Ishikawa (cell line): ENCODE results near the gene FASTKD2.

Source experiments
- CEBPB ChIP-seq: IDR thresholded peaks from 2 replicates; pipeline ENCODE4 v1.6.1; 2012
- CREB1 ChIP-seq: IDR thresholded peaks from 2 replicates; pipeline ENCODE4 v1.6.1; 2012; ENCODE audit warnings: low read depth
- EGR1 ChIP-seq: IDR thresholded peaks from 2 replicates; pipeline ENCODE4 v1.6.1; 2012
- EP300 ChIP-seq: IDR thresholded peaks from 2 replicates; pipeline ENCODE4 v1.6.1; 2012; ENCODE audit warnings: borderline replicate concordance
- FOXM1 ChIP-seq: IDR thresholded peaks from 2 replicates; pipeline ENCODE4 v1.6.1; 2012; ENCODE audit warnings: low read depth, borderline replicate concordance
- MAX ChIP-seq: IDR thresholded peaks from 2 replicates; pipeline ENCODE4 v1.6.1; 2012
- NFIC ChIP-seq: IDR thresholded peaks from 2 replicates; pipeline ENCODE4 v1.6.1; 2012
- RAD21 ChIP-seq: IDR thresholded peaks from 2 replicates; pipeline ENCODE4 v1.6.1; 2012; ENCODE audit warnings: low read depth
- TAF1 ChIP-seq: IDR thresholded peaks from 2 replicates; pipeline ENCODE4 v1.6.1; 2012; ENCODE audit warnings: low read depth, mild to moderate bottlenecking
- TCF12 ChIP-seq: IDR thresholded peaks from 2 replicates; pipeline ENCODE4 v1.6.1; 2012; ENCODE audit warnings: low read depth
- TEAD4 ChIP-seq: IDR thresholded peaks from 2 replicates; pipeline ENCODE4 v1.6.1; 2012
- YY1 ChIP-seq: IDR thresholded peaks from 2 replicates; pipeline ENCODE4 v1.6.1; 2012; ENCODE audit warnings: low read depth
- ZBTB7A ChIP-seq: IDR thresholded peaks from 2 replicates; pipeline ENCODE4 v1.6.1; 2012; ENCODE audit warnings: low read depth
- TF ChIP-seq, protein P1 (sequence below): IDR thresholded peaks from 2 replicates; pipeline ENCODE4 v1.6.1; 2012
- TF ChIP-seq, protein P2 (sequence below): IDR thresholded peaks from 2 replicates; pipeline ENCODE4 v1.6.1; 2012; ENCODE audit warnings: low read depth, mild to moderate bottlenecking

The FASTKD2 gene

DNA sequence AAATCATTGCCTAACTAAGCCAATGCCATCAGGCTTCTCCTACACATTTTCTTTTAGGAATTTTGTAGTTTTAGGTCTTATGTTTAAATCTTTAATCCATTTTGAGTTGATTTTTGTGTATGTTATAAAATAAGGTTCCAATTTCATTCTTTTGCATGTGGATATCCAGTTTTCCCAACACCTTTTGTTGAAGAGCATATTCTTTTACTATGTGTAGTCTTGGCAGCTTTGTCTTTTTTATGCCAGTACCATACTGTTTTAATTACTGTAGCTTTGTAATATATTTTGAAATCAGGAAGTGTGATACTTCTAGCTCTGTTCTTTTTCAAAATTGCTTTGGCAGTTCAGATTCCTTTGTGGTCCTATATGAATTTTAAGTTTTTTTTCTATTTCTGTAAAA is 11.0 kb downstream of the FASTKD2 start:
- TF ChIP-seq, protein P1, sequence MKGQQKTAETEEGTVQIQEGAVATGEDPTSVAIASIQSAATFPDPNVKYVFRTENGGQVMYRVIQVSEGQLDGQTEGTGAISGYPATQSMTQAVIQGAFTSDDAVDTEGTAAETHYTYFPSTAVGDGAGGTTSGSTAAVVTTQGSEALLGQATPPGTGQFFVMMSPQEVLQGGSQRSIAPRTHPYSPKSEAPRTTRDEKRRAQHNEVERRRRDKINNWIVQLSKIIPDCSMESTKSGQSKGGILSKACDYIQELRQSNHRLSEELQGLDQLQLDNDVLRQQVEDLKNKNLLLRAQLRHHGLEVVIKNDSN = no peak
- TF ChIP-seq, protein P2, sequence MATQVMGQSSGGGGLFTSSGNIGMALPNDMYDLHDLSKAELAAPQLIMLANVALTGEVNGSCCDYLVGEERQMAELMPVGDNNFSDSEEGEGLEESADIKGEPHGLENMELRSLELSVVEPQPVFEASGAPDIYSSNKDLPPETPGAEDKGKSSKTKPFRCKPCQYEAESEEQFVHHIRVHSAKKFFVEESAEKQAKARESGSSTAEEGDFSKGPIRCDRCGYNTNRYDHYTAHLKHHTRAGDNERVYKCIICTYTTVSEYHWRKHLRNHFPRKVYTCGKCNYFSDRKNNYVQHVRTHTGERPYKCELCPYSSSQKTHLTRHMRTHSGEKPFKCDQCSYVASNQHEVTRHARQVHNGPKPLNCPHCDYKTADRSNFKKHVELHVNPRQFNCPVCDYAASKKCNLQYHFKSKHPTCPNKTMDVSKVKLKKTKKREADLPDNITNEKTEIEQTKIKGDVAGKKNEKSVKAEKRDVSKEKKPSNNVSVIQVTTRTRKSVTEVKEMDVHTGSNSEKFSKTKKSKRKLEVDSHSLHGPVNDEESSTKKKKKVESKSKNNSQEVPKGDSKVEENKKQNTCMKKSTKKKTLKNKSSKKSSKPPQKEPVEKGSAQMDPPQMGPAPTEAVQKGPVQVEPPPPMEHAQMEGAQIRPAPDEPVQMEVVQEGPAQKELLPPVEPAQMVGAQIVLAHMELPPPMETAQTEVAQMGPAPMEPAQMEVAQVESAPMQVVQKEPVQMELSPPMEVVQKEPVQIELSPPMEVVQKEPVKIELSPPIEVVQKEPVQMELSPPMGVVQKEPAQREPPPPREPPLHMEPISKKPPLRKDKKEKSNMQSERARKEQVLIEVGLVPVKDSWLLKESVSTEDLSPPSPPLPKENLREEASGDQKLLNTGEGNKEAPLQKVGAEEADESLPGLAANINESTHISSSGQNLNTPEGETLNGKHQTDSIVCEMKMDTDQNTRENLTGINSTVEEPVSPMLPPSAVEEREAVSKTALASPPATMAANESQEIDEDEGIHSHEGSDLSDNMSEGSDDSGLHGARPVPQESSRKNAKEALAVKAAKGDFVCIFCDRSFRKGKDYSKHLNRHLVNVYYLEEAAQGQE = no peak
- TF ChIP-seq RAD21 = no peak
- no peak for TF ChIP-seq CREB1
- no peak for TF ChIP-seq ZBTB7A
- TF ChIP-seq TEAD4 = no peak
- no peak for TF ChIP-seq MAX
- no peak for TF ChIP-seq CEBPB

GRCh38 chr2:206780671-206781070 is 15.3 kb downstream of the FASTKD2 start:
- TF ChIP-seq TAF1 = no peak
- TF ChIP-seq RAD21 = no peak
- TF ChIP-seq, protein P2 = no peak
- no peak for TF ChIP-seq EGR1
- no peak for TF ChIP-seq CREB1
- TF ChIP-seq ZBTB7A = no peak
- TF ChIP-seq CEBPB = no peak
- no peak for TF ChIP-seq TCF12
- TF ChIP-seq TEAD4 = no peak

GRCh38 chr2:206783718-206784117 is 18.3 kb downstream of the FASTKD2 start:
- TF ChIP-seq TEAD4 = no peak
- no peak for TF ChIP-seq MAX
- no peak for TF ChIP-seq EP300
- TF ChIP-seq CREB1 = no peak
- TF ChIP-seq, protein P1 = no peak
- no peak for TF ChIP-seq FOXM1
- TF ChIP-seq YY1 = no peak
- TF ChIP-seq TCF12 = no peak
- TF ChIP-seq NFIC = no peak
- no peak for TF ChIP-seq TAF1
- TF ChIP-seq ZBTB7A = no peak
- no peak for TF ChIP-seq CEBPB
- no peak for TF ChIP-seq RAD21
- TF ChIP-seq, protein P2 = no peak
- no peak for TF ChIP-seq EGR1

DNA sequence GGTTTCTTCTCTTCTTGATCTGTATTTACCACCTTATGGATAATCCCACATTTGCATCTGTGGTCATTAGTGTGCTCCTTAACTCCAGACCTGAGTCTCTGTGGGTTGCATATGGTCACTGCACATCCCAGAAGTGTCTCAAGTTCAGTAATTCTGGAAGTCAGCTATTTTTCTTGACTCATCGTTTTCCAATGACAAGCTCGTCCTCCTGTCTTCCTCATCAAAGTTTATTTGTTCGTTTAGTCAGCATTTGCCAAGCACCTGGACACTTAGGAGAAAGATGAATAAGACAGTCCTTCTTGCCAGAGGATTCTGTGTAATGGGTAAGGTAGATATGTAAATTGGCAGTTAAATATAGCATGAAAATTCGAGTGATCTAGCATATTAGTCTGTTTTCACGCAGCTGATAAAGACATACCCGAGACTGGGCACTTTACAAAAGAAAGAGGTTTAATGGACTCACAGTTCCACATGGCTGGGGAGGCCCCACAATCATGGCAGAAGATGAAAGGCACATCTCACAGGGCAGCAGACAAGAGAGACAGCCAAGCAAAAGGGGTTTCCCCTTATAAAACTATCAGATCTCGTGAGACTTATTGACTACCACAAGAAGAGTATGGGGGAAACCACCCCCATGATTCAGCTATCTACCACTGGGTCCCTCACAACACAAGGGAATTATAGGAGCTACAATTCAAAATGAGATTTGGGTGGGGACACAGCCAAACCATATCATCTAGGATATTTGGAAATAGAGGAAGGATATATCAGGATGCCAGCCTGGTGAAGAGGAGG is 19.4 kb downstream of the FASTKD2 start:
- TF ChIP-seq TAF1 (no peak), CREB1 (no peak), ZBTB7A (no peak), MAX (no peak), EGR1 (no peak), TCF12 (no peak), EP300 (no peak), FOXM1 (no peak), CEBPB (no peak), TEAD4 (no peak)
- TF ChIP-seq, protein P2 = no peak
- TF ChIP-seq, protein P1 = no peak
